GM12892 (cell line): ENCODE data around the gene COX18.

ENCODE experiments used
- POLR2AphosphoS5 ChIP-seq: IDR thresholded peaks from 2 replicates; pipeline ENCODE4 v1.6.1; 2011; ENCODE audit warnings: low read depth, low read length, control low read depth
- TAF1 ChIP-seq: IDR thresholded peaks from 2 replicates; pipeline ENCODE4 v1.6.1; 2011; ENCODE audit warnings: low read depth, mild to moderate bottlenecking, control low read depth, low read length, borderline replicate concordance

GRCh38 chr4:73007526-73008100 is 61.9 kb downstream of the COX18 start:
- TF ChIP-seq POLR2AphosphoS5 (no peak), TAF1 (no peak)
